SU-DHL-6 (cell line): ENCODE results near the gene SIX4.

Experiments
- CTCF ChIP-seq: fragments of 200-600 bp; sonication (generic); IDR thresholded peaks from one replicate; pipeline ENCODE4 v1.5.1; 2017; ENCODE audit warnings: antibody characterized with exemption, mild to moderate bottlenecking, low read length, moderate library complexity; ENCODE audit not compliant: insufficient read depth, poor library complexity, severe bottlenecking
- EZH2phosphoT487 ChIP-seq: fragments of 200-600 bp; sonication (generic), shearing (Covaris generic); conservative IDR thresholded peaks from 2 replicates; pipeline ENCODE4 v1.6.1; 2018; ENCODE audit warnings: mild to moderate bottlenecking, antibody characterized with exemption, low read length, moderate library complexity, mixed read lengths

GRCh38 chr14:60695327-60695726 is 28.8 kb downstream of the SIX4 start:
- TF ChIP-seq CTCF = no peak
- TF ChIP-seq EZH2phosphoT487 = no peak
